NOMO-1 treated with dmso at 0.1 percent for 144 hours (cell line): Measurements from ENCODE around the gene PTER.

Experiments used
- DNase-seq: peaks from one replicate; lab custom pipeline; 2025; ENCODE audit not compliant: unreplicated experiment; lab: John Stamatoyannopoulos, UW

PTER gene

DNA sequence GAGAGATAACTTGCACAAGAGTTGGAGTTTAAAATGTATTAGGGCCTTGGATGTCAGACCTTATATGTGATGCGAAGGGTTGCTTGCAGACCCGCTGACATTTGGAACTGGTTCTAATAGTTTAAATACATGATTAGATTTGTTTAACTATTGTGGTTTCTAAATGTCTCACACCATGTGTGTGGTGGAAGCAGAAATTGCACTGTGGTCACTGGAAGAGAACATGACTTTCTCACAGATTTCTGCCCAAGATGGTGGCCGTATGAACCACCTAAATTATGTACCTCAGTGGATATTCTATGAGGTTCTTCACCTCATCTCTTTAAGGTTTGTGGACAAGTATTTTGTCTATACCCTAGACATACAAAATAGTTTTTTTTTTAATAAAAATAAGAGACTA lies 93.0 kb downstream of the PTER start:
- DNase-seq, result no peak

DNA sequence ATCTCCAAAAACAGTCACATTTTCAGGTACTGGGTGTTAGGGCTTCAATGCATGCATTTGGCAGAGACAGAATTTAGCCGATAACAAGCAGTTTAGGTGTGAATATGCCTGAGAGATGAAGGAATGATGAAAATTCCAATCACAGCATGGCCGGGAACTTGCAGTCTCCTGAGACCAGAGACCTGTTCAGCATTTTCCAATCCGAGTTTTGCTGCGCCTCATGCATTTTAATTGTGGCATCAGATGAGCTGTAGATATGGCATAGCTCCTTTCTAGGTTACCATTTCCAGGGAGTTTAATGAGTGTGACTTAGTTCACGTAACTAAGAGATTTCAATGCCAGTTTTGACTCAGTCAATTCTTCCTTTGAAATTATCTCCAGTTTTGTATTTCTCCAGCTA lies 99.3 kb downstream of the PTER start:
- no peak for DNase-seq

DNA sequence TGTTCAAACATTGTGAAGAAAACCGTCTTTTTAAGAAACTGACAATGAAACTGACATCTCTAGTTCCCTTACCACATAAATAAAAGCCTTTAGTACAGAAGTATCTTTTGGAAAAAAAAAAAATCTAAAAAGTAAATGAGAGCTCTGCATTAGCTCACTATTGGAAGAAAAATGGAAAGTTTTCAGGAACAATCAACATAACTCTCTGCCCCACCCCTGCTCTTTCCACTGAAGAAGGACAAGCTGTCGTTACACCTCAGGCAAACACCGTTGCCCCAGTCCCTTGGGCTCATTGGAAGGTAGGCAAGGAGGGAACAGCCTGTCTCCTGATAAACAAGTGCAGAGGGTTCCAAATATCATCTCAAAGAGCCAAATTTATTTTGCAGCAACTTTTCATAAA lies 107.3 kb downstream of the PTER start:
- no peak for DNase-seq

- DNase-seq, result no peak
Measured at GRCh38 chr10:16544591-16544990, 107.8 kb downstream of the PTER start.

- DNase-seq, result no peak
Measured at GRCh38 chr10:16545116-16545736, 108.4 kb downstream of the PTER start.

GRCh38 chr10:16547973-16548372 lies 111.2 kb downstream of the PTER start:
- DNase-seq, result no peak

DNA sequence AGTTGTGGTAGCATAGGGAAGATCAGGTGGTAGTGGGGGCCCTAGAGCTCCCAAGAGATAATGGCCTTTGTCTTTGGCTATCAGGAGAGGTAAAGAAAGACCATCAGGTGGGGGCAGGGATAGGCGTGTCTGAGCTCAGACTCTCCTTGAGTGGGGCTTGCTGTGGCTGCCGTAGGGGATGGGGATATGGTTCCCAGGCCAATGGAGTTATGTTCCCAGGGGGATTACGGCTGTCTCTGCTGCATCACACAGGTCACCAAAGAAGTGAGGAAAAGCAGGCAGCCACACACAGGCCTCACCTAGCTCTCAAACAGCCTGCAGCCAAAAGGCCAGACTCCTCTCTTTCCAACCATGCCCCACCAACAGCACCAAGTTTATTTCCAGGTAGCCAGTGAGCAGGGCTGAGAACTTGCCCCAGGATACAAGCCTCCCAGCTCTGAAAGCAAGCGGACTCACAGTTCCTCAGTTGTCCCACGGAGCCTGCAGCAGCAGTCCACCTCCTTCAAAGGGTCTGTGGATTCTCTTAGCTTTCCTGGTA lies 122.5 kb downstream of the PTER start:
- no peak for DNase-seq

- DNase-seq, result no peak
Measured at GRCh38 chr10:16562891-16563290, 126.1 kb downstream of the PTER start.
